Uterus (tissue), 4 donors: ENCODE data around the gene PTPRH. TPM values are rescaled to one million over a fixed set of nuclear protein-coding genes. Genes with fewer than 3 reads are reported as not detected.

Experiments
- DNase-seq, 2 donors: peaks; one replicate each; pipeline ENCODE4 v3.0.0-alpha.2; 2019 to 2020
- H3K27ac ChIP-seq, 2 donors: fragments of 200-600 bp; sonication (generic); 1 replicate in 1 of 2; 2 replicates in 1 of 2; pipeline ENCODE4 v1.5.1; 2016 to 2018
- H3K27me3 ChIP-seq, 2 donors: fragments of 200-600 bp; sonication (generic); one replicate each; pipeline ENCODE4 v1.5.1; 2018 to 2019; ENCODE audit warnings: control low read depth in 1 of 2
- H3K36me3 ChIP-seq, 2 donors: fragments of 200-600 bp; sonication (generic); one replicate each; pipeline ENCODE4 v1.5.1; 2019; ENCODE audit warnings: control low read depth in 1 of 2
- H3K4me1 ChIP-seq, 2 donors: fragments of 200-600 bp; sonication (generic); one replicate each; pipeline ENCODE4 v1.5.1; 2018 to 2019; ENCODE audit warnings: control low read depth in 1 of 2
- H3K4me3 ChIP-seq, 2 donors: fragments of 200-600 bp; sonication (generic); 1 replicate in 1 of 2; 2 replicates in 1 of 2; pipeline ENCODE4 v1.5.1; 2018 to 2019; ENCODE audit warnings: mild to moderate bottlenecking in 1 of 2
- H3K9me3 ChIP-seq, 2 donors: fragments of 200-600 bp; sonication (generic); one replicate each; pipeline ENCODE4 v1.5.1; 2019; ENCODE audit warnings: control low read depth in 1 of 2
- CTCF ChIP-seq, 4 experiments: fragments of 200-600 bp in 2 of 4; fragments of 450-650 bp in 2 of 4; sonication (generic) in 2 of 4; IDR thresholded peaks; one replicate each; pipeline ENCODE4 v1.5.1; 2016 to 2019; ENCODE audit warnings: antibody characterized with exemption in 4 of 4, mild to moderate bottlenecking in 2 of 4, moderate library complexity in 1 of 4
- POLR2A ChIP-seq, 2 donors: fragments of 450-650 bp; IDR thresholded peaks; one replicate each; pipeline ENCODE4 v1.6.1; 2016; ENCODE audit warnings: antibody characterized with exemption in 2 of 2, mild to moderate bottlenecking in 1 of 2, moderate library complexity in 1 of 2
- intact Hi-C: fragments of 100-400 bp; cut with DNase I; formaldehyde crosslinking; loops from one replicate; pipeline ENCODE4 v1.15.1; 2023; ENCODE audit warnings: low total_unique reads
- total RNA-seq, 4 donors: library from RNA; depleted of rRNA in 3 of 4; stranded (reverse); fragments of >200 nt in 3 of 4; gene quantifications; one replicate each; pipeline versions ENCODE4 v1.1.0 to v1.2.4, GENCODE V29; 2014 to 2023
- donor health status: DM: yes; HTN: yes; CAD: no.

PTPRH gene
- total RNA-seq, 4 donors from 2014 or later, result 0.29 to 3.8 (median 3.2) TPM; not detected in 1

GRCh38 chr19:55171440-55171839, 37.9 kb downstream of the PTPRH start:
- H3K27me3 ChIP-seq, result peaks cover 13 to 67% of the 10 kb centered on the region in 2 donors
- H3K36me3 ChIP-seq, result no peaks in the 10 kb centered on the region
- H3K27ac ChIP-seq, result no peak overlapping the region
- intact Hi-C loops, result no loop called here
- TF ChIP-seq CTCF (IDR thresholded peaks at IDR 0.05), result no peak
- TF ChIP-seq POLR2A (IDR thresholded peaks at IDR 0.05), result no peak
- H3K9me3 ChIP-seq, result no peaks in the 10 kb centered on the region
- DNase-seq, result no peak
- H3K4me1 ChIP-seq, result no peaks in the 10 kb centered on the region
- H3K4me3 ChIP-seq, result no peak overlapping the region

GRCh38 chr19:55169136-55169535, 40.2 kb downstream of the PTPRH start:
- no peaks in the 10 kb centered on the region for H3K9me3 ChIP-seq
- no peak overlapping the region for H3K4me3 ChIP-seq
- H3K27me3 ChIP-seq, result peaks cover 0 to 44% of the 10 kb centered on the region in 2 donors
- H3K27ac ChIP-seq, result no peak overlapping the region
- no peak for DNase-seq
- H3K4me1 ChIP-seq, result no peaks in the 10 kb centered on the region
- TF ChIP-seq CTCF (IDR thresholded peaks at IDR 0.05) (no peak), POLR2A (IDR thresholded peaks at IDR 0.05) (no peak)
- H3K36me3 ChIP-seq, result no peaks in the 10 kb centered on the region
- intact Hi-C loops, result no loop called here

DNA sequence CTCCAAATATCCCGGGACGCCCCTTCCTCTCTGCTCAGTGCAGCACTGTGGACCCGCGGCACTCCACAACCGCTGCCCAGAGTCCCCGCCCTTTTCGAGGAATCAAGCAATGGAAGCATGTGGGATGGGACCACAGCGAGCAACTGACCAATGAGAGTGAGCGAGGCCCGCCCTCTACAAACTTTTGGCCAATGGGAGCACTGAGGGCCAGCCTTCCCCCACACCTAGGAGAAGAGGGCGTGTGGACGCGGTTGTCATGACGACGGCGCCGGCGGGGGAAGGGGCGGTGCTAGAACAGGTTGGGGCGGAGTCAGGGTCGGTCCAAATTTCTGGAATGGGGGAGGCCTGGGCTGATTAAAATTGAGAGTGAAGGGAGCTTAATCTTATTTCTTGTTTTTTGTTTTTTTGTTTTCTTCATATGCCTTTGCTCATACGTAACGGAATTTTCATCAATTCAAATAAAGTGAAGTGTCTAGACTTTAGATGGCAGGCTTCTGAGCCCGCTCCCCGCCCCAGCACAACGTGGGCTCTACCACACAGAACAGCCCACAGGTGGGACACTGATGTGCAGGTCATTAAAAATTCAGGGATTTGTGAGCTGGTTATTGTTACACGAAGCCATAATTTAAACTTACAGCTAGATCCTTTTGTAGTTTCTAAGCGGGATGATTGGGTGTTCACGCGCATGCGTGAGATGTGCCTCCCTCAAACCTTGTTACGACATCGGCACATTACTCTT, 42.6 kb downstream of the PTPRH start, which contains the start of gene DNAAF3:
Gene DNAAF3 (minus strand): TSS at position 84 of the 739 bp plus-strand sequence. CDS start 200 bp downstream, outside the sequence.
- peak; percentile 56 to 90 for DNase-seq
- Histone ChIP-seq H3K36me3 (no peaks in the 10 kb centered on the region), H3K4me1 (no peaks in the 10 kb centered on the region), H3K4me3 (peak within 1 kb of the TSS in 1 of 2 donors; percentile 27), H3K9me3 (no peaks in the 10 kb centered on the region), H3K27ac (no peak within 1 kb of the TSS), H3K27me3 (peaks cover under 1 to 49% of the 10 kb centered on the region in 2 donors)
- intact Hi-C loops, result no loop called here
- TF ChIP-seq CTCF (IDR thresholded peaks at IDR 0.05), result no peak
- no peak for TF ChIP-seq POLR2A (IDR thresholded peaks at IDR 0.05)

- H3K36me3 ChIP-seq, result no peaks in the 10 kb centered on the region
- TF ChIP-seq CTCF (IDR thresholded peaks at IDR 0.05) (peak in 2 of 4 experiments; percentile 28 to 38), POLR2A (IDR thresholded peaks at IDR 0.05) (no peak)
- peaks cover 5 to 50% of the 10 kb centered on the region in 2 donors for H3K27me3 ChIP-seq
- peak overlapping the region in 1 of 2 donors; percentile 27 for H3K4me3 ChIP-seq
- H3K4me1 ChIP-seq, result no peaks in the 10 kb centered on the region
- no peaks in the 10 kb centered on the region for H3K9me3 ChIP-seq
- DNase-seq, result peak in 1 of 2 donors; percentile 45
- no peak overlapping the region for H3K27ac ChIP-seq
- intact Hi-C loops, result no loop called here
Measured at GRCh38 chr19:55165952-55166529, 43.3 kb downstream of the PTPRH start.
